GM12892 (cell line): Measurements from ENCODE around the gene KRT12.
"Not testable (repeated sequence)": the region's sequence is repeated elsewhere in the genome, so short reads cannot be mapped to it uniquely, and the experiment has no call there.

Experiments
- DNase-seq: peaks from one replicate; pipeline ENCODE4 v3.0.0; 2011; ENCODE audit not compliant: insufficient read length
- FAIRE-seq: peaks from 2 replicates; lab custom pipeline; 2011; peaks lifted over from hg19 to GRCh38; lab: Jason Lieb, UNC
- POLR2A ChIP-seq: IDR thresholded peaks from 2 replicates; pipeline ENCODE4 v1.6.1; 2011; ENCODE audit warnings: low read depth, low read length, control low read depth
- POLR2AphosphoS5 ChIP-seq: IDR thresholded peaks from 2 replicates; pipeline ENCODE4 v1.6.1; 2011; ENCODE audit warnings: low read depth, low read length, control low read depth
- TAF1 ChIP-seq: IDR thresholded peaks from 2 replicates; pipeline ENCODE4 v1.6.1; 2011; ENCODE audit warnings: low read depth, mild to moderate bottlenecking, control low read depth, low read length, borderline replicate concordance

The KRT12 gene

DNA sequence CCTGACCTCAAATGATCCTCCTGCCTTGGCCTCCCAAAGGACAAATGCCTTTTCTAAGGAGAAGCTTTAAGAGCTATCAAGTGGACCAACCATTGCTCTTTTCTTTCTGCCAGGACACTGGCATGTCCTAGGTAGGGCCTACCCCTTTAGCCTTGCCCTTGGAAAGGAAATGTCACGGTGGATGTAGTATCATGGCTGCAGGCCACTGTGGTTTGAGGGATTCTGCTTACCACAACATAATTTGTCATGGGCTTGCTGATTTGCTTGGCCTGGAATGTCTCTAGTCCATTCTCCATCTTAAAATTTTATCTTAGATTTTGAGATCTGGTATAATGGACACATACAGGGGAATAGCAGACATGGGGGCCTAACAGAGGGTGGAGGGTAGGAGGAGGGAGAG, 12.0 kb upstream of the KRT12 start:
- DNase-seq = no peak
- no peak for FAIRE-seq
- TF ChIP-seq POLR2AphosphoS5 (no peak), POLR2A (no peak), TAF1 (no peak)

DNA sequence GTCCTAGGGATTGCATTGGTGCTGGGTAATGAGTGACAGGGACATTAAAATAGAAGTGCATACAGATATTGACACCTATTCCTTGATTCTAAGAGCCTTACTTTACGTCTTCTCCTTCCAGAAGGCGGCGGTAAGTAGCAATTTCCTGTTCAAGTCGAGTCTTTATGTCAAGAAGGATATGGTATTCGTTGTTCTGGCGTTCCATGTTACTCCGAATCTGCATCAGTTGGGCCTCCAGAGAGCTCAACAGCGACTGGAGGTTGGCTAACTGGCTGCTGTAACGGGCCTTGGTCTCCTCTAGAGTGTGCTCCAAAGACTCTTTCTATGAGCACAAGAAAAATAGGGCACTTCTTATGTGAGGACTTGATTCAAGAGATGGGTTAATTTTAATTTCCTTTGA, 11.0 kb upstream of the KRT12 start:
- no peak for DNase-seq
- FAIRE-seq = no peak

GRCh38 chr17:40873801-40874200, 6.8 kb upstream of the KRT12 start:
- TF ChIP-seq POLR2AphosphoS5 (no peak), TAF1 (no peak), POLR2A (no peak)
- FAIRE-seq = no peak
- DNase-seq = no peak

More for the DNA sequence above, 11.0 kb upstream of the KRT12 start:
- TF ChIP-seq POLR2A (no peak), POLR2AphosphoS5 (no peak), TAF1 (no peak)

- FAIRE-seq (no peak), DNase-seq (no peak)
- no peak for TF ChIP-seq TAF1
- no peak for TF ChIP-seq POLR2A
- no peak for TF ChIP-seq POLR2AphosphoS5
These were observed 6.2 kb upstream of the KRT12 start for GRCh38 chr17:40873255-40873654.

- no peak for FAIRE-seq
- no peak for DNase-seq
- TF ChIP-seq POLR2AphosphoS5 = no peak
- TF ChIP-seq POLR2A = no peak
- TF ChIP-seq TAF1 = no peak
These were observed 5.4 kb upstream of the KRT12 start for GRCh38 chr17:40872416-40872815.

DNA sequence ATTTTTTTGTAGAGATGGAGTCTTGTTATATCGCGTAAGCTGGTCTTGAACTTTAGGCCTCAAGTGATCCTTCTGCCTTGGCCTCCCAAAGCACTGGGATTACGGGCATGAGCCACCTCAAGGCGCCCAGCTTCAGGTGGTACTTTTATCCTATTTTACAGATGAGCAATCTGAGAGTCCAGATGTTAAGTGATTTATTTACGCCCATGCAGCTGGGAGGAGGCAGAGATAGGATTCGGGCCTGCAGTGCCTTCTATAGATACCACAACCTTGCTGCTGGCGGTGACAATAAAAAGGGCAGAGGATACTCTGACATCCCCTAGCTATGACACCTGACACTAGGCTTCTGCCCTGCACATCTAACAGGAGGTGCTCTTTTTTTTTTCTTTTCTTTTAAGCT, 4.3 kb upstream of the KRT12 start:
- TF ChIP-seq TAF1 (no peak), POLR2A (no peak), POLR2AphosphoS5 (no peak)
- no peak for DNase-seq
- FAIRE-seq = no peak

DNA sequence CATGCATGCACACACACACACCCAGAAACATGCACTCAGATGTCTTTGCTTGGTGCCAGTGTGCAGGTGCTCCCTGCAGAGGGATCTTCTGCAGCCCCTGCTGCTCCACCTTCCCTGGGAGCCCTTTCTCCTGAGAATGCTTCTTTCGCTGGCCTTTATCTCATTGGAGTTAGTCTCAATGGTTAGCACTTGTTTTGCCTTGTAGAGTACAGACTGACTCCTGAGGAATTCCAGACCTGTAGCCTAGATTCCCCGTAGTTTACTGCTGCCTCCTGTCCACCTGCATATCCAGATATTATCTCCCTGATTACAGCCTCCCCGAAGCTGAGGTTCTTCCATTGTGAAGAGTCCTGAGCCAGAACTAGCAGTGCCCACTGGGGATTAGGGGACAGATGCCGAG, 3.1 kb upstream of the KRT12 start:
- DNase-seq = no peak
- TF ChIP-seq POLR2AphosphoS5 = no peak
- no peak for TF ChIP-seq POLR2A
- no peak for TF ChIP-seq TAF1
- FAIRE-seq = no peak

DNA sequence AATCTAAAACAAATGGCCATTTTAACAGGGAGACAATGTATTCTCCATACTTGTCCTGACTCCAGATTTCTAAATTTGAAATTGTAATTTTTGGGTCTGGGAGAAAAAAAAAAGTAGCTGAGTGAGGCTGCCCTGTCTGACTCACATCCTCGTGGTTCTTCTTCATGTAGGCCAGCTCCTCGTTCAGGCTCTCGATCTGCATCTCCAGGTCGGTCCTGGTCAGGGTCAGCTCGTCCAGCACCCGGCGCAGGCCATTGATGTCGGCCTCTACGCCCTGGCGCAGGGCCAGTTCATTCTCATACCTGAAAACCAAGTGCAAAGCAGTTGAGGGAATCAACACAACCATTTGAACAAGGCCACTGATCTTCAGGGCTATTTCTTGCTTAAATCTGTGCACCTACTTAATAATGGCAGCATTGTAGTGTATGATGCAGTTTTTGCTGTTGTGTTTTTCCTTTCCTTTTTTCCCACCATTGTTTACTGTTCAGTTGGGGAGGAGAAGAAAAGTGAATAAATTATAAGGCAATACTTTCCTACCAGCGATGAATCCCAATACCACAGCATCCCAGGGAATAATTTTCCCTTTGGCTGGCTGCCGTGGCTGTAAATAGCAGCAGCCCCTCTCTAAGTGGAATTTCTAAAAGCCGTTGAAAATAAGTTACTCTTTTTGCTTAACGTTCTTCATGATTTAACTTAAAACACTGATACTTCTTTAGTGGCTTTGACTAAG, 2.2 kb downstream of the KRT12 start:
- no peak for TF ChIP-seq POLR2A
- no peak for TF ChIP-seq POLR2AphosphoS5
- no peak for TF ChIP-seq TAF1
- DNase-seq (no peak), FAIRE-seq (no peak)

DNA sequence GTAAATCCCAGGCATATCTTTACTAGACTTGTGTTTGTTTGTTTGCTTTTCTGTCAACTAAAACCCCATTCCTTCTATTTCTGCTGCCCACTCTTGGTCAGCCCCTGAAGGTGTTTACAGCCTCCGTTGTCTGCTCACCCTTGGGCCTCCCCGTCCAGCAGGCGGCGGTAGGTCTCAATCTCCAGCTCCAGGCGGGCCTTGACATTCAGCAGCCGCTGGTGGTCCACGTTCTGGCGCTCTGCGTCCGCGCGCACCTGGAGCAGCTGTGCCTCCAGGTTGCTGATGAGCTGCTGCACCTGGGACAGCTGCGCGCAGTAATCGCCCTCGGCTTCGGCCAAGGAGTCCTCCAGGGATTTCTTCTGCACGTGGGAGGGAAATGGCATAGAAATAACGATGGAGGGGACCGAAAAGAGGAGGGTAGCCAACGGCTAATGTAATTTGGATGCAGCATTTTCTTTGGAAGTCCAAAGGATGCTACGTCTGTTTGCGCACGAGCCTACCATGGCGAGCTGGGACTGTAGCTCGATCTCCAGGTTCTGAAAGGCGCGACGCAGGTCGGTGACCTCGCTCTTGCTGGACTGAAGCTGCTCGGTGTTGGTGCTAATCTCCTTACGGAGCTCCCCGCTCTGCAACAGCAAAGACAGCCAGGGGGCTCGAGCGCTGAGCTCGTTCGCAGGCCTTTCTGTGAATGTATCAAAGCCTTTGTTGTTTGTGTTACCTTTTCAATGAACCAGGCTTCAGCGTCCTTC, 3.9 kb downstream of the KRT12 start:
- TF ChIP-seq POLR2A = no peak
- no peak for TF ChIP-seq TAF1
- no peak for TF ChIP-seq POLR2AphosphoS5
- FAIRE-seq = no peak
- no peak for DNase-seq

GRCh38 chr17:40859536-40859935, 7.5 kb downstream of the KRT12 start:
- FAIRE-seq (no peak), DNase-seq (no peak)
- TF ChIP-seq TAF1 (no peak), POLR2A (no peak), POLR2AphosphoS5 (no peak)

DNA sequence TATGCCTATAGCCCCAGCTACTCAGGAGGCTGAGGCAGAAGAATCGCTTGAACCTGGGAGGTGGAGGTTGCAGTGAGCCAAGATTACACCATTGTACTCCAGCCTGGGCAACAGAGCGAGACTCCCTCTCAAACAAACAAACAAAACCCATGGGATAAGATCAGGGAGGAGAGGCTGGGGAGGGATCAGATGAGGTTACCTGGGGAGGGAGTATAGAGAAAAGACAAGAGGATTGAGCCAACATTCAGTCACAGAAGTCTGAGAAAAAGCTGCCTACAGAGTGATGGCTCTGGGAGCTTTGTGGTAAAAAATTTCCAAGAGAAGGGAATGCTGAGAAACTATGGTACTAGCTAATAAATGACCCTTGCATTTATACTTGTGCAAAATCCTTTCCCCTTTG, 8.4 kb downstream of the KRT12 start:
- not testable (repeated sequence) for FAIRE-seq, DNase-seq

DNA sequence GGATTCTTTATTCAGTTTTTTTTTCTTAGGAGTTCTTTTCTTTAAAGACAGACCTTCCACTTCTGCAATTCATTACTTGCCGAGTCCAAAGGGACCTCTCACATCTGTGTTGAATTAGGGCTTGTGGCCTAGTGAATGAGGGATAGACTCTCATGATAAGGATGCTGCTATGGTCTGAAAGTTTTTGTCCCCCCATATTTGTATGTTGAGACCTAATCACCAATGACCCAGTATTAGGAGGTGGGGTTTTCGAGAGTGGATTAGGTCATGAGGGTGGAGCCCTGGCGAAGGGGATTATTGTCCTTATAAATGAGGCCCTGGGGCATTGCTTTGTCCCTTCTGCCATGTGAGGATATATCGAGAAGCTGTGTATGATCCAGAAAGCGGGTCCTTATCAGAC, 9.5 kb downstream of the KRT12 start:
- no peak for TF ChIP-seq POLR2AphosphoS5
- TF ChIP-seq TAF1 = no peak
- no peak for TF ChIP-seq POLR2A
- no peak for DNase-seq
- no peak for FAIRE-seq
